HCT116 (cell line): ENCODE results near the gene ERCC6.

ENCODE experiments used
- EZH2 ChIP-seq: fragments of 200-600 bp; sonication (generic); IDR thresholded peaks from 2 replicates; pipeline ENCODE4 v1.6.1; 2017; ENCODE audit warnings: antibody characterized with exemption, mixed run types
- EZH2phosphoT487 ChIP-seq: fragments of 200-600 bp; IDR thresholded peaks from 2 replicates; pipeline ENCODE4 v1.6.1; 2018; ENCODE audit warnings: antibody characterized with exemption, borderline replicate concordance
- POLR2A ChIP-seq: IDR thresholded peaks from 2 replicates; pipeline ENCODE4 v1.7.0; 2011; ENCODE audit warnings: borderline replicate concordance; ENCODE audit not compliant: insufficient read depth, insufficient read length; ENCODE audit errors: extremely low read depth
- POLR2AphosphoS5 ChIP-seq: IDR thresholded peaks from 2 replicates; pipeline ENCODE4 v1.6.1; 2011; ENCODE audit warnings: mild to moderate bottlenecking, low read depth, low read length, moderate library complexity
- SIN3A ChIP-seq: IDR thresholded peaks from 2 replicates; pipeline ENCODE4 v1.6.1; 2012; ENCODE audit warnings: low read depth
- YY1 ChIP-seq: IDR thresholded peaks from 2 replicates; pipeline ENCODE4 v1.6.1; 2011; ENCODE audit warnings: low read length, low read depth, moderate library complexity, mild to moderate bottlenecking; ENCODE audit not compliant: insufficient replicate concordance; ENCODE audit errors: extremely low read depth
- TF ChIP-seq, protein P1 (sequence below), 3 experiments: fragments of 200-600 bp in 1 of 3; sonication (generic) in 1 of 3; IDR thresholded peaks in 2 of 3; conservative IDR thresholded peaks in 1 of 3; 2 replicates each; pipeline ENCODE4 v1.5.1; 2012 to 2017; ENCODE audit warnings: low read depth in 2 of 3, low read length in 2 of 3, antibody characterized with exemption in 1 of 3, borderline replicate concordance in 1 of 3, control low read depth in 1 of 3, mild to moderate bottlenecking in 1 of 3, mixed read lengths in 1 of 3, mixed run types in 1 of 3, moderate library complexity in 1 of 3; ENCODE audit not compliant: insufficient read depth in 1 of 3
- TF ChIP-seq, protein P2 (sequence below): IDR thresholded peaks from 2 replicates; pipeline ENCODE4 v1.6.1; 2012; ENCODE audit warnings: low read depth
- TF ChIP-seq, protein P3 (sequence below): IDR thresholded peaks from 2 replicates; pipeline ENCODE4 v1.6.1; 2012

DNA sequence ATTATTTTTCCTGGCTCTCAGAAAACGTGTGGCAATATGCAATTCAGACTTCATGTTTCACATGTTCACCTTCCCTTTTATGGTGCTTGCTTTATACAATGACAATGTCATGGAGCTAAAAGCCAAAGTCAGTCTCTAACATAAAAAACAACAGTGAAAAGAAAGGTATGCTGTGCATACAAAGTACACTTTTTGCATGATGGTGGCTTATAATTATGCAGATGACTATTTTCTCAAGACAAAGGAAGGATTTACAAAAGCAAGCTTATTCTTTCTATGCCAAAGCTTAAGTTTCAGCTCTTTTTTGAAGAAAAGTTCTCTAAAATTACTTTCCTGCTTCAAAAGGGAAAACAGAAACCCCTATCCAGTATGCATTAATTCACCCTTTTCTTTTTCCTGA lies 15.6 kb downstream of the ERCC6 start:
- TF ChIP-seq, protein P1, sequence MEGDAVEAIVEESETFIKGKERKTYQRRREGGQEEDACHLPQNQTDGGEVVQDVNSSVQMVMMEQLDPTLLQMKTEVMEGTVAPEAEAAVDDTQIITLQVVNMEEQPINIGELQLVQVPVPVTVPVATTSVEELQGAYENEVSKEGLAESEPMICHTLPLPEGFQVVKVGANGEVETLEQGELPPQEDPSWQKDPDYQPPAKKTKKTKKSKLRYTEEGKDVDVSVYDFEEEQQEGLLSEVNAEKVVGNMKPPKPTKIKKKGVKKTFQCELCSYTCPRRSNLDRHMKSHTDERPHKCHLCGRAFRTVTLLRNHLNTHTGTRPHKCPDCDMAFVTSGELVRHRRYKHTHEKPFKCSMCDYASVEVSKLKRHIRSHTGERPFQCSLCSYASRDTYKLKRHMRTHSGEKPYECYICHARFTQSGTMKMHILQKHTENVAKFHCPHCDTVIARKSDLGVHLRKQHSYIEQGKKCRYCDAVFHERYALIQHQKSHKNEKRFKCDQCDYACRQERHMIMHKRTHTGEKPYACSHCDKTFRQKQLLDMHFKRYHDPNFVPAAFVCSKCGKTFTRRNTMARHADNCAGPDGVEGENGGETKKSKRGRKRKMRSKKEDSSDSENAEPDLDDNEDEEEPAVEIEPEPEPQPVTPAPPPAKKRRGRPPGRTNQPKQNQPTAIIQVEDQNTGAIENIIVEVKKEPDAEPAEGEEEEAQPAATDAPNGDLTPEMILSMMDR (IDR thresholded peaks at IDR 0.05 in 2 of 3, conservative IDR thresholded peaks at IDR 0.05 in 1 of 3; ENCODE audit: borderline replicate concordance in 1 of 3, insufficient read depth in 1 of 3, low read depth in 2 of 3, low read length in 2 of 3), result no peak
- TF ChIP-seq EZH2, result no peak
- TF ChIP-seq, protein P2, sequence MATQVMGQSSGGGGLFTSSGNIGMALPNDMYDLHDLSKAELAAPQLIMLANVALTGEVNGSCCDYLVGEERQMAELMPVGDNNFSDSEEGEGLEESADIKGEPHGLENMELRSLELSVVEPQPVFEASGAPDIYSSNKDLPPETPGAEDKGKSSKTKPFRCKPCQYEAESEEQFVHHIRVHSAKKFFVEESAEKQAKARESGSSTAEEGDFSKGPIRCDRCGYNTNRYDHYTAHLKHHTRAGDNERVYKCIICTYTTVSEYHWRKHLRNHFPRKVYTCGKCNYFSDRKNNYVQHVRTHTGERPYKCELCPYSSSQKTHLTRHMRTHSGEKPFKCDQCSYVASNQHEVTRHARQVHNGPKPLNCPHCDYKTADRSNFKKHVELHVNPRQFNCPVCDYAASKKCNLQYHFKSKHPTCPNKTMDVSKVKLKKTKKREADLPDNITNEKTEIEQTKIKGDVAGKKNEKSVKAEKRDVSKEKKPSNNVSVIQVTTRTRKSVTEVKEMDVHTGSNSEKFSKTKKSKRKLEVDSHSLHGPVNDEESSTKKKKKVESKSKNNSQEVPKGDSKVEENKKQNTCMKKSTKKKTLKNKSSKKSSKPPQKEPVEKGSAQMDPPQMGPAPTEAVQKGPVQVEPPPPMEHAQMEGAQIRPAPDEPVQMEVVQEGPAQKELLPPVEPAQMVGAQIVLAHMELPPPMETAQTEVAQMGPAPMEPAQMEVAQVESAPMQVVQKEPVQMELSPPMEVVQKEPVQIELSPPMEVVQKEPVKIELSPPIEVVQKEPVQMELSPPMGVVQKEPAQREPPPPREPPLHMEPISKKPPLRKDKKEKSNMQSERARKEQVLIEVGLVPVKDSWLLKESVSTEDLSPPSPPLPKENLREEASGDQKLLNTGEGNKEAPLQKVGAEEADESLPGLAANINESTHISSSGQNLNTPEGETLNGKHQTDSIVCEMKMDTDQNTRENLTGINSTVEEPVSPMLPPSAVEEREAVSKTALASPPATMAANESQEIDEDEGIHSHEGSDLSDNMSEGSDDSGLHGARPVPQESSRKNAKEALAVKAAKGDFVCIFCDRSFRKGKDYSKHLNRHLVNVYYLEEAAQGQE, result no peak
- TF ChIP-seq, protein P3, sequence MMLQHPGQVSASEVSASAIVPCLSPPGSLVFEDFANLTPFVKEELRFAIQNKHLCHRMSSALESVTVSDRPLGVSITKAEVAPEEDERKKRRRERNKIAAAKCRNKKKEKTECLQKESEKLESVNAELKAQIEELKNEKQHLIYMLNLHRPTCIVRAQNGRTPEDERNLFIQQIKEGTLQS, result no peak
- TF ChIP-seq YY1, result no peak
- TF ChIP-seq EZH2phosphoT487, result no peak
- no peak for TF ChIP-seq SIN3A
- TF ChIP-seq POLR2AphosphoS5, result no peak
- no peak for TF ChIP-seq POLR2A
